Endothelial cell of umbilical vein (primary cell): ENCODE measurements around the gene TMEM130. TPM values are rescaled to one million over a fixed set of nuclear protein-coding genes. Genes with fewer than 3 reads are reported as not detected.

Experiments
- BruUV-seq: library from RNA; stranded (reverse); fragments of 400-500 nt; replicated peaks from 2 replicates; lab custom pipeline; 2021; lab: Mats Ljungman, UMichigan
- CTCF ChIA-PET: fragments of 300-600, 350-600 bp; sonication (Branson Sonifier 250); formaldehyde crosslinking; loops from one replicate; lab custom pipeline; 2021; ENCODE audit warnings: antibody characterized with exemption, inconsistent platforms; lab: Charles Lee
- POLR2A ChIA-PET: fragments of 300-600, 350-600 bp; sonication (Branson Sonifier 250); formaldehyde crosslinking; loops from one replicate; lab custom pipeline; 2021; ENCODE audit warnings: antibody characterized with exemption, inconsistent platforms; lab: Charles Lee
- DNase-seq: peaks from one replicate; pipeline ENCODE4 v3.0.0-alpha.2; 2011; ENCODE audit warnings: low read depth, low spot score
- FAIRE-seq: peaks from 2 replicates; lab custom pipeline; 2011; peaks lifted over from hg19 to GRCh38; lab: Jason Lieb, UNC
- H2AFZ ChIP-seq: 2 replicates; pipeline ENCODE4 v1.6.0; 2012; ENCODE audit warnings: low read depth, low read length, control low read depth, inconsistent platforms
- H3K27ac ChIP-seq: 2 replicates; pipeline ENCODE4 v1.5.1; 2011; ENCODE audit warnings: low read depth, mild to moderate bottlenecking, control low read depth, low read length, moderate library complexity; ENCODE audit not compliant: insufficient read depth
- H3K27me3 ChIP-seq, 2 experiments: 2 replicates each; pipeline versions ENCODE4 v1.6.0 to v1.6.1; 2011; ENCODE audit warnings: low read length in 2 of 2, mixed read lengths in 1 of 2; ENCODE audit not compliant: control insufficient read depth in 2 of 2, insufficient read depth in 2 of 2
- H3K36me3 ChIP-seq, 2 experiments: 2 replicates in 1 of 2; 3 replicates in 1 of 2; pipeline ENCODE4 v1.5.1; 2011; ENCODE audit warnings: low read length in 2 of 2, mild to moderate bottlenecking in 1 of 2, moderate library complexity in 1 of 2; ENCODE audit not compliant: control insufficient read depth in 2 of 2, insufficient read depth in 2 of 2; ENCODE audit errors: extremely low read depth in 1 of 2
- H3K4me1 ChIP-seq: 3 replicates; pipeline ENCODE4 v1.5.1; 2011; ENCODE audit warnings: mild to moderate bottlenecking, low read length; ENCODE audit not compliant: control insufficient read depth, insufficient read depth; ENCODE audit errors: extremely low read depth
- H3K4me2 ChIP-seq: 2 replicates; pipeline ENCODE4 v1.6.1; 2011; ENCODE audit warnings: low read length, control low read depth, mixed read lengths; ENCODE audit not compliant: insufficient read depth
- H3K4me3 ChIP-seq, 3 experiments: fragments of 200-600 bp in 1 of 3; sonication (generic), shearing (Covaris generic) in 1 of 3; replicated peaks in 1 of 3; 2 replicates each; pipeline ENCODE4 v1.5.1; 2011 to 2016; ENCODE audit warnings: control low read depth in 3 of 3, low read length in 3 of 3, mild to moderate bottlenecking in 2 of 3, inconsistent platforms in 1 of 3, low read depth in 1 of 3, moderate library complexity in 1 of 3; ENCODE audit not compliant: insufficient read depth in 1 of 3
- H3K79me2 ChIP-seq: 2 replicates; pipeline ENCODE4 v1.6.0; 2012; ENCODE audit warnings: low read length, inconsistent platforms; ENCODE audit not compliant: control insufficient read depth, insufficient read depth
- H3K9ac ChIP-seq: replicated peaks from 2 replicates; pipeline ENCODE3; 2011; ENCODE audit warnings: low read length, control low read depth; ENCODE audit not compliant: insufficient read depth; ENCODE audit errors: extremely low read depth
- H3K9me1 ChIP-seq: replicated peaks from 3 replicates; pipeline ENCODE4 v1.6.0; 2011; ENCODE audit warnings: mild to moderate bottlenecking, low read length; ENCODE audit not compliant: control insufficient read depth, insufficient read depth; ENCODE audit errors: extremely low read depth
- H3K9me3 ChIP-seq: replicated peaks from 2 replicates; pipeline ENCODE4 v1.5.1; 2012; ENCODE audit warnings: low read length, inconsistent platforms; ENCODE audit not compliant: control insufficient read depth, insufficient read depth
- H4K20me1 ChIP-seq: replicated peaks from 2 replicates; pipeline ENCODE3; 2011; ENCODE audit warnings: mild to moderate bottlenecking, low read length; ENCODE audit not compliant: control insufficient read depth, insufficient read depth; ENCODE audit errors: extremely low read depth
- CTCF ChIP-seq, 2 donors: IDR thresholded peaks; 1 replicate in 1 of 2; 2 replicates in 1 of 2; pipeline ENCODE4 v1.5.1; 2011; ENCODE audit warnings: low read length in 2 of 2, mild to moderate bottlenecking in 2 of 2, moderate library complexity in 2 of 2, control low read depth in 1 of 2, inconsistent platforms in 1 of 2, low read depth in 1 of 2; ENCODE audit not compliant: insufficient read depth in 1 of 2; ENCODE audit errors: extremely low read depth in 1 of 2
- EZH2 ChIP-seq: IDR thresholded peaks from 2 replicates; pipeline ENCODE4 v1.6.1; 2012; ENCODE audit warnings: borderline replicate concordance, low read depth, mild to moderate bottlenecking, moderate library complexity, low read length, inconsistent platforms; ENCODE audit not compliant: severe bottlenecking
- FOS ChIP-seq: IDR thresholded peaks from 2 replicates; pipeline ENCODE4 v1.6.1; 2011; ENCODE audit warnings: mild to moderate bottlenecking, low read length, moderate library complexity, borderline replicate concordance; ENCODE audit not compliant: insufficient read depth
- GATA2 ChIP-seq: IDR thresholded peaks from 2 replicates; pipeline ENCODE4 v1.7.0; 2011; ENCODE audit warnings: low read depth, mild to moderate bottlenecking, moderate library complexity, mixed read lengths, low read length; ENCODE audit not compliant: insufficient read length, insufficient read depth
- JUN ChIP-seq: IDR thresholded peaks from 2 replicates; pipeline ENCODE4 v1.6.1; 2011; ENCODE audit warnings: borderline replicate concordance, low read depth; ENCODE audit not compliant: insufficient read length, insufficient read depth
- MAX ChIP-seq: IDR thresholded peaks from 2 replicates; pipeline ENCODE4 v1.6.1; 2011; ENCODE audit not compliant: insufficient read depth, insufficient read length
- MYC ChIP-seq: IDR thresholded peaks from one replicate; pipeline ENCODE4 v1.6.1; 2011; ENCODE audit warnings: mild to moderate bottlenecking, low read depth, low read length
- POLR2A ChIP-seq: IDR thresholded peaks from 2 replicates; pipeline ENCODE4 v1.6.1; 2012; ENCODE audit warnings: low read depth, mild to moderate bottlenecking, control low read depth, low read length
- POLR2AphosphoS5 ChIP-seq: IDR thresholded peaks from 2 replicates; pipeline ENCODE4 v1.6.1; 2012; ENCODE audit warnings: low read depth, mild to moderate bottlenecking, control low read depth, low read length, moderate library complexity; ENCODE audit not compliant: insufficient read depth
- dilution Hi-C: fragments of 300-500 bp; cut with MboI; formaldehyde crosslinking; loops from one replicate; pipeline ENCODE4 v1.15.0; 2019; ENCODE audit warnings: low sequenced_read_pairs; ENCODE audit not compliant: extremely low pct_ligation_motif_present
- intact Hi-C: fragments of 100-400 bp; cut with micrococcal nuclease; formaldehyde crosslinking; loops from one replicate; pipeline ENCODE4 v1.10.0; 2022
- polyA plus RNA-seq, 4 experiments: library from polyadenylated mRNA; depleted of rRNA in 3 of 4; stranded (reverse) in 3 of 4; unstranded in 1 of 4; fragments of >200 nt; gene quantifications; 2 replicates each; pipeline versions ENCODE4 v1.2.1 to v1.2.3, GENCODE V29; 2011 to 2012; ENCODE audit warnings: missing spikeins in 1 of 4
- total RNA-seq: library from RNA; stranded (reverse); gene quantifications from 2 replicates; pipeline ENCODE4 v1.2.3, GENCODE V29; 2021

The TMEM130 gene
- total and polyA plus RNA-seq, 2 donors (not counting 3 experiments of a cell fraction or from before 2014, with no cell fraction given), result not detected

GRCh38 chr7:98913612-98914011 lies 43.8 kb upstream of the TMEM130 start:
- CTCF ChIA-PET, result interaction anchor here (1.2 kb wide), 1 partner anchor 18 kb away, joined by 3 read pairs; no protein-coding TSS in a partner anchor
- no TSS peak for BruUV-seq
- dilution Hi-C loops, result no loop called here
- DNase-seq (no peak), FAIRE-seq (no peak)
- no peak overlapping the region for H3K9ac ChIP-seq
- no peak overlapping the region for H3K4me2 ChIP-seq
- no peak overlapping the region for H3K4me3 ChIP-seq
- no peaks in the 10 kb centered on the region for H4K20me1 ChIP-seq
- H3K79me2 ChIP-seq, result no peaks in the 10 kb centered on the region
- intact Hi-C loops, result no loop called here
- no peaks in the 10 kb centered on the region for H3K9me3 ChIP-seq
- H2AFZ ChIP-seq, result no peak overlapping the region
- no peak overlapping the region for H3K27ac ChIP-seq
- no peaks in the 10 kb centered on the region for H3K27me3 ChIP-seq
- H3K4me1 ChIP-seq, result no peaks in the 10 kb centered on the region
- TF ChIP-seq POLR2AphosphoS5, result no peak
- H3K36me3 ChIP-seq, result peaks cover 22 to 46% of the 10 kb centered on the region in 2 experiments
- POLR2A ChIA-PET, result no interaction called here
- H3K9me1 ChIP-seq, result no peaks in the 10 kb centered on the region

- no peak for TF ChIP-seq CTCF (IDR thresholded peaks at IDR 0.05; ENCODE audit: extremely low read depth in 1 of 2, insufficient read depth in 1 of 2, low read depth in 1 of 2, low read length in 2 of 2)
- no peak for TF ChIP-seq MAX
- TF ChIP-seq POLR2AphosphoS5, result no peak
- TF ChIP-seq GATA2, result no peak
- TF ChIP-seq EZH2, result no peak
- TF ChIP-seq MYC, result no peak
- TF ChIP-seq FOS, result no peak
- TF ChIP-seq POLR2A, result no peak
- TF ChIP-seq JUN, result no peak
- DNase-seq, result no peak
- H2AFZ ChIP-seq, result no peak overlapping the region
- intact Hi-C loops (no loop called here), dilution Hi-C loops (no loop called here)
- BruUV-seq, result no TSS peak
- no peak overlapping the region for H3K4me3 ChIP-seq
- no peaks in the 10 kb centered on the region for H3K79me2 ChIP-seq
- FAIRE-seq, result no peak
- H3K27ac ChIP-seq, result no peak overlapping the region
- no peaks in the 10 kb centered on the region for H4K20me1 ChIP-seq
- no peak overlapping the region for H3K4me2 ChIP-seq
- ChIA-PET CTCF (interaction anchor here (1.2 kb wide), 1 partner anchor 17 kb away, joined by 3 read pairs; no protein-coding TSS in a partner anchor), POLR2A (no interaction called here)
- no peaks in the 10 kb centered on the region for H3K9me1 ChIP-seq
- no peaks in the 10 kb centered on the region for H3K4me1 ChIP-seq
- no peaks in the 10 kb centered on the region for H3K27me3 ChIP-seq
- H3K9me3 ChIP-seq, result no peaks in the 10 kb centered on the region
- H3K36me3 ChIP-seq, result peaks cover 22 to 49% of the 10 kb centered on the region in 2 experiments
- no peak overlapping the region for H3K9ac ChIP-seq
Measured at GRCh38 chr7:98913026-98913425, 43.2 kb upstream of the TMEM130 start.
